Muscle of arm (tissue), 14 donors: Measurements from ENCODE around the gene PRB2. TPM values are rescaled to one million over a fixed set of nuclear protein-coding genes. Genes with fewer than 3 reads are reported as not detected.
"Not testable (repeated sequence)": the region's sequence is repeated elsewhere in the genome, so short reads cannot be mapped to it uniquely, and the experiment has no call there.

Source experiments
- DNase-seq: peaks from one replicate; pipeline ENCODE4 v3.0.0-alpha.2; 2013
- long read RNA-seq, 11 donors: transcript quantifications; one replicate each; lab custom pipeline, GENCODE V29; 2026
- polyA plus RNA-seq, 12 donors: library from polyadenylated mRNA; unstranded; fragments of 120-200 nt; gene quantifications; one replicate each; pipeline ENCODE4 v1.2.1, GENCODE V29; 2013; ENCODE audit not compliant: insufficient read length in 12 of 12

Gene PRB2
- not detected for polyA plus RNA-seq
- long read RNA-seq, donor 1, result 0 reads
- long read RNA-seq, donor 2, result 0 reads
- long read RNA-seq, donor 3, result 0 reads
- long read RNA-seq, donor 4, result 0 reads
- long read RNA-seq, donor 5, result 0 reads
- long read RNA-seq, donor 6, result 0 reads
- long read RNA-seq, donor 7, result 0 reads
- long read RNA-seq, donor 8, result 0 reads
- long read RNA-seq, donor 9, result 0 reads
- long read RNA-seq, donor 10, result 0 reads
- long read RNA-seq, donor 11, result 0 reads

DNA sequence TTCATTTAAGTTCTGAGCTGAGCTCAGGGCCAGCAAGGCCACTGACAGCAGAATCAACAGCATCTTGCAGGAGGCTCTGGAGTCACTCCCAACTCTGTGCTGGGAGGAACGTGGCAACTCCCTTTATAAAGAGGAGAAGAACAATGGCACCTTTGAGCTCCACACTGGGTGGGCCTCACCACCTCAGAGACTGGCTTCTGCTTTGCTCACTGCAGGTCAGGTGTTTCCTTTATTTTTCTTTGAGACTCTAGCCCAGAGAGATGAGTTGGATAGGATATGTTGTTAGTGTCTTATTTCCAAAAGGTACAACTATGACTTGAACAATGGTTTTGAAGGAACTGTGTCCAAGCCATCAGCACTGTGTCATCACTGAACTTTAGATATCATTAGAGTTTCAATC is at the start of gene PRB2:
PRB2 (minus strand) TSS at position 101 of the 400 bp plus-strand sequence; CDS start at position 63, 38 bp downstream.
- DNase-seq, result not testable (repeated sequence)

- no peak for DNase-seq
Measured at GRCh38 chr12:11437966-11438365, 42.6 kb upstream of the PRB2 start.

- no peak for DNase-seq
Measured at GRCh38 chr12:11433664-11434063, 38.3 kb upstream of the PRB2 start.

DNA sequence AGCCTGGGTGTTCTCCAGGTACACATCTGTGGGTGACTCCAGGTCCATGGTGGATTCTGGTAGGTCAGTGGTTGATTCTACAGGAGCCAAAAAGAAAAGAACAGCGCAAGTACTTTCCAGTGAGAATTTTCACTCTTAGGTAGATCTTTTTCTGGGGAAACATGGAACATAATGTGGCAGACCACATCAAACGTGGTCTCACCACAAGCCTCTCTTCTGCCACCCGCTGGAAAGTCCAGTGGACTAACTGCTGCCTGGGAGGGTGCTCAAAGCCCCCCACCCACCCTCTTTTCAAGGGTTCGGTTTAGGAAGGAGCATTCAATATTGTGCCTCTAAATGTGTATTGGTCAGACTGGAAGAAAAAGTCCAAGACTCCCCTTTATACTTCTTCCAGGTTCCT is 36.1 kb upstream of the PRB2 start:
- DNase-seq, result no peak

GRCh38 chr12:11427341-11427740 is 32.0 kb upstream of the PRB2 start:
- DNase-seq, result no peak

GRCh38 chr12:11412731-11413130 is 17.4 kb upstream of the PRB2 start:
- no peak for DNase-seq

DNA sequence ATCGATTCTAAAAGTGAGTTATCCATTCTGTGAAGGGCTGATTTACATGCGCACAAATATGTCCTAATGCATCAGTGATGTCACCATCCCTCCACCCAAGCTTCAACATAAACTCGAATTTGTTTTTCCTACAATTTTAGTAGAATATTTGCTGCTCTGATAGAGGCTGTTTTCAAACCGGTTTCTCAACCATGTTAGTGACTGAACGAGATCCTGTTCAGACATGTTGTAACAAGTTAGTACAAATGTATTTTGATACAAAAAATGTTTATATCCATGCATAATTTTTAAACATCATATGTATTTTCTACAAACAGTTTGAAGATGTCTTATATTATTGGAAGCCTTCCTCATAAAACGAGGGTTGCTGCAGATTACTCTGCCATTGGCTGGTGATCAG is 12.7 kb upstream of the PRB2 start:
- DNase-seq, result no peak

DNA sequence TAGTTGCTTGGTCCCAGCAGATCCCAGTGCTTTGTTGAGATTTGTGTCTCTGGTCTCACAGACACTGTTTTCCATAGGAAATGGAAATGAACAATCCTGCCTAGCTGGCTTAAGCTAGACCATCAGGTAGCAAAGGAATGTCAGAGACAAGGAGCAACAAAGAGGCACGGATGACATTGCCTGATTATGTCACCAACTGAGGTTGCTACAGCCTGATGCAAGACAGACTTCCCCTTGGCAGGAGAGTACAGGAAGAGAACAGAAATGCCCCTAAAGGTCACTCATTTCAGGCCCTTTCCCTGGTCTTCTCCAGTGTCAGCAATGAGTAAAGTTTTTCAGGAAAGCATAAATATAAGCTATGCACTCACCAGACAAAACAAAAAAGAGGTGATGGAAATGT is 2.0 kb upstream of the PRB2 start:
- no peak for DNase-seq

DNA sequence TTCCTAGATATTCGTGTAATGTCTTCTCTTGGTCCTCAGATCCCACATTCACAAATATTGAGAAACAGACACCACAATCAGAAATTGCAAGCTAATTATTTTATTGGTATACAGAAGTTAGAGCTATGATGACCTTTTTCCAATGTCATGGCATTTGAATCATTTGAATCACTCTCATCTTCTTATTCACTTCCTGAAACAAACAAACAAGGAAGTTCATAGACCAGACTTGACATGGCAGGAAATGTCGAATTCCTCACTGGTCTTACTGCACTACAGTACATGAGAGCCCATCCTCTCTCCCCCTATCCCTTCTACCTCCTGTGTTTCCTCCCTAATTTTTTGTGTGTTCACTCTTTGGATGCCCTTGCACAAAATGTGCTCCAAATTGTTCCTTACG is 3.9 kb downstream of the PRB2 start:
- not testable (repeated sequence) for DNase-seq

DNA sequence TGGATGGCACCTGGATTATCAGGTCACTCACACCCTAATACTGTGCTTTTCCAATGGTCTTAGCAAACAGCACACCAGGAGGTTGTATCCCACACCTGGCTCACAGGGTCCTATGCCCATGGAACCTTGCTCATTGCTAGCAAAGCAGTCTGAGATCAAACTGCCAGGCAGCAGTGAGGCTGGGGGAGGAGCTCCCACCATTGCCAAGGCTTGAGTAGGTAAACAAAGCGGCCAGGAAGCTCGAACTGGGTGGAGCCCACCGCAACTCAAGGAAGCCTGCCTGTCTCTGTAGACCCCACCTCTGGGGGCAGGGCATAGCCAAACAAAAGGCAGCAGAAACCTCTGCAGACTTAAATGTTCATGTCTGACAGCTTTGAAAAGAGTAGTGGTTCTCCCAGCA is 17.9 kb downstream of the PRB2 start:
- DNase-seq, result not testable (repeated sequence)

DNA sequence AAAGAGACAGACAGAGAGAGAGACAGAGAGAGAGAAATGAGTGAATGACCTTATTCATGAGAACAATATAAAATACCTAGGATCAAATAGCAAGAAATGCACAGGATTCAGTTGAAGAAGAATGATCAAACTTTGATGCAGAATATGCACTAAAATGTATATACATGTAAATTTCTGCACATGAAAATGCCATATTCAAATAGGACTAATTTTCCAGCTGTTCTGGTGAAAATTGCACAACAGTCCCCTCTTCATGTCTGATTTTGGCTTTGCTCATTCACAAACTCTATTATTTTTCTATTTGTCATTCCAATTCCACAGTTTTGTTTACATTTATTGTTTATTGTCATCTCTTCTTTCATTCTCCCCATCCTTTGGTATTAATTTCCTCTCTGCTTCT is 34.2 kb downstream of the PRB2 start:
- no peak for DNase-seq

DNA sequence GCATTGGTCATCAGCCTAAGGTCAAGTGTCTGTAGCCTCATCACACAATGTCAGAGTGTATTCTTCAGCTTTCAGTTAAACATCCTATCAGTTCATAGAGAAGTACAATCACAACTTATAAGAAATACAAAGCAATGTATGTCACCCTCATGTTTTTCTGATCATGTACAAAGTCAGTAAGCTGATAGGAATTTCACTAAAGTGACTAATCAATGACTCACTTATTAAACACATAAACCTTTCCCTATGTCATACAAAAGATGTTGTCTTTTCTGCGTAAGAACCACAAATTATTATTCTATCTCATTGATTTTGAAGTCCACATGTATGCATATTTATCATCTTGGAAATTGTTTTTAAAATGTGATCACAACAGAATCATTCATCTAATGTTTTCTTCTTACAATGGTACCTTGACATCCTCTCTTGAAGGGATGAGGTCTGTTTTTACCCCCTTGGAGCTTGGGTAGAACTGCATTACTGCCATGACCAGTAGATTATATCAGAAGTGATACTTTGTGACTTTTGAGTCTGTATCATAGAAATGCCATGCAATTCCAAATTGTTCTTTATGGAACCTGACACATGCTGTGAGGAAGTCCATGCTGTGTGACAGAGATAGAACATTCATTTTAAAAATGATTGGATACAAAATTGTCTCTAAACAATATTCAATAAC is 35.0 kb downstream of the PRB2 start:
- not testable (repeated sequence) for DNase-seq

GRCh38 chr12:11351736-11352135 is 43.6 kb downstream of the PRB2 start:
- DNase-seq, result not testable (repeated sequence)

GRCh38 chr12:11348439-11348838 is 46.9 kb downstream of the PRB2 start:
- DNase-seq, result no peak

GRCh38 chr12:11347810-11348209 is 47.6 kb downstream of the PRB2 start:
- DNase-seq, result no peak

DNA sequence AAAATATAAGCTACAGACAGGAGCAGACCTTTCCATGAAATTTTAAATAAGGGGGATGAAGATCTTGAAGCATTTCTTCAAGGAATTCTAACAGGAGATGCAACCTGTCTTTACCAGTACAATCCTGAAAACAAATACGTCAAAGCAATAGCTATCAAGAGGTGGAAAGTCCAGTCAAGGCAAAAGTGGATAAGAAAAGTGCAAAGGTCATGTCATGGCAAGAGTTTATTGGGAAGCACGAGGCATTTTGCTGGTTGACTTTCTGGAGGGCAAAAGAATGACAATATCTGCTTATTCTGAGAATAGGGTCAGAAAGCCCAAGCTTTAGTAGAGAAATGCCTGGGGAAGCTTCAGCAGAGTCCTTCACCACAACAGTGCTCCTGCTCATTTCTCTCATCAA is 50.9 kb downstream of the PRB2 start:
- DNase-seq, result no peak

Other genes with a start within 250 kb of the PRB2 start
- 10 to 100 TPM in 10 of 12 donors, 1 to 10 TPM in 1, not detected in 1; 8.5 to 17.3 (median 13.2) TPM for gene SMIM10L1, start 224.4 kb downstream of the PRB2 start, polyA plus RNA-seq
- gene TAS2R42, start 208.6 kb downstream of the PRB2 start, polyA plus RNA-seq, result not detected
- gene PRB3, start 125.9 kb downstream of the PRB2 start, polyA plus RNA-seq, result not detected
- gene PRB4, start 85.1 kb downstream of the PRB2 start, polyA plus RNA-seq, result not detected